Nucleus accumbens (tissue), 56 donors: ENCODE results near the gene TEX261.
A peak's percentile ranks its signal among the peaks of the same experiment; 100 is the strongest.

Experiments used
- DNase-seq, 56 donors: peaks; one replicate each; lab custom pipeline; 2025; lab: John Stamatoyannopoulos, UW

The TEX261 gene

GRCh38 chr2:70983506-70984227, 11.0 kb downstream of the TEX261 start:
- no peak for DNase-seq

- no peak for DNase-seq
Measured at GRCh38 chr2:70982971-70983370, 11.7 kb downstream of the TEX261 start.

GRCh38 chr2:70981866-70982810, 12.5 kb downstream of the TEX261 start:
- DNase-seq: no peak

GRCh38 chr2:70981421-70981820, 13.3 kb downstream of the TEX261 start:
- no peak for DNase-seq

GRCh38 chr2:70979626-70980025, 15.0 kb downstream of the TEX261 start:
- DNase-seq: no peak

DNA sequence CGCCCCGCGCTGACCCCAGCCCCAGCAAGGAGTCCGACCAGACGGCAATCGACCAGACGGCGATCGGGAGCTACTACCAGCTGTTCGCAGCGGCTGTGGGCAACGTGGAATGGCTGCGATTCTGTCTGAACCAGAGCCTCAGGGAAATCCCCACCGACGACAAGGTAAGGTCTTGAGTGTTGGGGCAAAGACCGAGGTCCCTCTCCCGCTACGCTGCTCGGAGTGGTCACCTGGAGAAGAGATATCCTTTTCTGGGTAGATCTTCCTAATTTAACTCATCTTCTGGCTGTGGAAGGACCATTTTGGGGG, 15.5 kb downstream of the TEX261 start:
- DNase-seq: no peak

DNA sequence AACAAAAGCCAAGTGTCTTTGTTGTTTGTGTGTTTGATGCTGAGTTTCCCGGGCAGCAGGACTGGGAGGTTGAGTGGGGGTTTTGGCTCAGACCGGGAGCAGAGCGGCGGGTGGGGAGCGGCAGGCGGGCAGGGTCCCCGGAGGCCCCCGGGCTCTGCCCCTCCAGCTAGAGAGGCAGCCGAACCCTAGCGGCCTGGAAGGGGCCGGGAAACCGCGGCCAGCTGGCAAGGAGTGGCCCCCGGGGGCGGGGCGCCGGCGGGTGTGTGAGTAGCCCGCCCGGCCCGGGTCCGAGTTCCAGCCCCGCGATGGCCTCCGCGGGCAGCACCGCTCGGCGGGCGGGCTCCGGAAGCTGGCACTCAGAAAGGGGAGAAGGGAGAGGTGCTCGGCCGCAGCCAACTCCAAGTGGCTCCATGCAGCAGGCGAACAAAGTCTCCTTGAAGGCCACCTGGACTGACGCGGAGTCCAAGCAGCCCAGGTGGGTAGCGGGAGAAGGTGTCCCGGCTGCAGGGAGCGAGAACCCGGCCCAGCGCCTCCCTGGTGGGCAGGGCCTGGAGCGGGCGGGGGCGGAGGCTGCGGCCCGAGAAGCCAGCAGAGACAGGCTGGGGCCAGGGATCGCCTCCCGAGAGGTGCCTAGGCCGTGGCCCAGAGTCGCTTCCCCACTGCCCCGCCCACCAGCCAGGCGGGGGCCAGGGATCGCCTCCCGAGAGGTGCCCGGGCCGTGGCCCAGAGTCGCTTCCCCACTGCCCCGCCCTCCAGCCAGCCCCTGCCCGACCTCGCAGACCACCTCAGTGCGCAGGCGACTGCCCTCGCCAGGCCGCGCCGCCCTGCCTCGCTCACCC, 16.1 kb downstream of the TEX261 start, which contains the start of gene ANKRD53:
Gene ANKRD53, plus strand, starts transcription at position 290 of the 839 bp plus-strand sequence. Its CDS starts 16 bp downstream, at position 306.
- DNase-seq: peak in 6 of 56 donors; percentile 2 to 48 (median 24)

DNA sequence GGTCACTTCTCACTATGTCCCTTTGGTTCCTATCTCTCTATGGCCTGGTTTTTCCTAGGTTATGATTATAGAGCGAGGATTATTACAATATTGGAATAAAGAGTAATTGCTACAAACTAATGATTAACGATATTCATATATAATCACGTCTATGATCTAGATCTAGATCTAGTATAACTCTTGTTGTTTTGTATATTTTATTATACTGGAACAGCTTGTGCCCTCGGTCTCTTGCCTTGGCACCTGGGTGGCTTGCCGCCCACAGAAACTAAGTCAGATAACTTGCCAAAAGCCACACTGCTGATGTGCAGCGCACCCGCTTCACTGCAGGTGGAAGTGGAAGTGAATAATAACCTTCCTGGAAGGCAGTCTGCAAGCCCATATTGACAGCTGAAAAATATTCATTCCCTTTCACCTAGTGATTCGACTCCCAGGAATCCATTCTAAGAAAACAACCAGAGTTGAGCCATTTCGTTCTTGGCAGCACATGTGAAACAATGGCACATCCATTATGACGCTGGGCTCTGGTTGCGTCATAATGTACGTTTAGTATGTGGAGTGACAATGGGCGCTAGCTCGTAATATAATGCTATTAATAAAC, 17.0 kb downstream of the TEX261 start:
- DNase-seq: no peak

- DNase-seq: no peak
Measured at GRCh38 chr2:70975237-70975636, 19.4 kb downstream of the TEX261 start.

DNA sequence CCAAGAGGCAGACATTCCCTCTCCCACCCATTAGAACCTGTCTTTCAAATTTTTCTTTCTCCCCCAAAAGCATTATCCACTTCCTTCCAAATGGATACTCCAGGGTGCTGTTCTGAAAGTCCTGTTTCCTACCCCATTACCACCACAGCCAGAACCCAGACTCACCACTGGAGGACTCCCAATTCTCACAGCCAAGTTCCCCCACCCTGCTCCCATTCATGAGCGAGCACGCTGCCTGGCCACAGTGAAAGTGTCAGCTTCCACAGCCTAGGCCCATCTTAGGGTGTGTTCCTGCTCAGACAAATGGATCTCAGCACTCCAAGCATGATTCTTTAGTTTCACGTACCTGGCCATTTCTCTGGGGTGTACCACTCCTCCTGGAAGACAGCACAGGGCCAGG, 20.1 kb downstream of the TEX261 start:
- no peak for DNase-seq

- DNase-seq: no peak
Measured at GRCh38 chr2:70967189-70967588, 27.5 kb downstream of the TEX261 start.

GRCh38 chr2:70966681-70967080, 28.0 kb downstream of the TEX261 start:
- no peak for DNase-seq

GRCh38 chr2:70965506-70965905, 29.2 kb downstream of the TEX261 start:
- DNase-seq: no peak

GRCh38 chr2:70964596-70965386, 29.9 kb downstream of the TEX261 start:
- peak in 39 of 56 donors; percentile 12 to 75 (median 40) for DNase-seq

GRCh38 chr2:70964133-70964532, 30.5 kb downstream of the TEX261 start:
- no peak for DNase-seq

- DNase-seq: no peak
Measured at GRCh38 chr2:70962885-70963878, 31.5 kb downstream of the TEX261 start.

GRCh38 chr2:70962211-70962884, 32.3 kb downstream of the TEX261 start:
- DNase-seq: no peak

GRCh38 chr2:70961648-70961994, 33.1 kb downstream of the TEX261 start:
- DNase-seq: no peak
